ENCODE measurements around the gene CTSE. TPM values are rescaled to one million over a fixed set of nuclear protein-coding genes. Genes with fewer than 3 reads are reported as not detected.

Gene CTSE
- total and polyA plus RNA-seq, 2 of the 8 experiments (the other 6 are each of a cell fraction or from before 2014, with no cell fraction given): 0.03 TPM; not detected in 1

DNA sequence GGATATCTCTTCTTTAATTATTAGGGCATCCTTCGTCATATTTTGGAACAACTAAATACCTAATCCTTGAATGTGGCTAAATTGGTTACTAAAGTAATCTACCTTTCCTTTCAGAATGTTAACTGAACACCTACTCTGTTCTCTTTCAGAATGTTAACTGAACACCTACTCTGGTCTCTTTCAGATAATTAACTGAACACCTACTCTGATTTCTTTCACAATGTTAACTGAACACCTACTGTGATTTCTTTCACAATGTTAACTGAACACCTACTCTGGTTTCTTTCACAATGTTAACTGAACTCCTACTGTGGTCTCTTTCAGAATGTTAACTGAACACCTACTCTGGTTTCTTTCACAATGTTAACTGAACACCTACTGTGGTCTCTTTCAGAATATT, 42.4 kb downstream of the CTSE start:
- Histone ChIP-seq H4K8ac (ENCODE audit: extremely low read depth, insufficient read depth, low read length) (no peak overlapping the region), H2AFZ (ENCODE audit: low read length) (no peak overlapping the region), H2BK12ac (ENCODE audit: low read depth, low read length) (no peak overlapping the region), H3K23me2 (ENCODE audit: low read depth, low read length) (no peaks in the 10 kb centered on the region), H3K18ac (ENCODE audit: extremely low read depth, low read length) (no peak overlapping the region), H2BK20ac (ENCODE audit: low read length) (no peak overlapping the region), H3K4me2 (ENCODE audit: insufficient read depth in 1 of 2, low read depth in 2 of 2, low read length in 2 of 2) (no peak overlapping the region), H3K56ac (replicated peaks; ENCODE audit: insufficient read length, low read depth, low read length) (no peak overlapping the region), H3K4me1 (replicated peaks in 1 of 4; ENCODE audit: control insufficient read depth in 3 of 4, insufficient read depth in 4 of 4, low read length in 3 of 4) (no peaks in the 10 kb centered on the region; a peak in 1 of 7 replicates), H3K36me3 (ENCODE audit: control insufficient read depth in 2 of 4, insufficient read depth in 4 of 4, low read length in 3 of 4) (no peaks in the 10 kb centered on the region), H3K79me1 (ENCODE audit: low read depth, low read length) (no peaks in the 10 kb centered on the region), H3K27ac (ENCODE audit: low read depth, low read length) (no peak overlapping the region), H2BK15ac (ENCODE audit: low read length) (no peak overlapping the region), H3K4me3 (ENCODE audit: extremely low read depth in 1 of 4, insufficient read depth in 2 of 4, low read depth in 3 of 4, low read length in 4 of 4) (no peak overlapping the region), H3K4ac (replicated peaks; ENCODE audit: insufficient read length, low read depth, low read length) (no peak overlapping the region), H3K9ac (replicated peaks in 1 of 4; ENCODE audit: extremely low read depth in 1 of 4, low read depth in 3 of 4, low read length in 3 of 4) (no peak overlapping the region), H4K20me1 (replicated peaks in 1 of 2; ENCODE audit: control insufficient read depth in 1 of 2, insufficient read depth in 2 of 2, low read length in 2 of 2) (no peaks in the 10 kb centered on the region), H4K91ac (replicated peaks; ENCODE audit: insufficient read length, low read length) (no peak overlapping the region), H4K5ac (ENCODE audit: insufficient read length, low read depth, low read length) (no peak overlapping the region), H3K23ac (ENCODE audit: insufficient read length) (no peak overlapping the region), H3K27me3 (replicated peaks in 1 of 4; ENCODE audit: control insufficient read depth in 3 of 4, extremely low read depth in 1 of 4, insufficient read depth in 3 of 4, low read length in 3 of 4) (no peaks in the 10 kb centered on the region), H3K79me2 (ENCODE audit: control insufficient read depth in 1 of 2, insufficient read depth in 2 of 2, low read length in 2 of 2) (no peaks in the 10 kb centered on the region), H3K9me3 (ENCODE audit: insufficient read depth in 2 of 2, low read depth in 1 of 2, low read length in 1 of 2) (no peaks in the 10 kb centered on the region), H2BK120ac (replicated peaks; ENCODE audit: low read depth, low read length) (no peak overlapping the region), H2AK5ac (ENCODE audit: low read depth, low read length) (no peak overlapping the region), H2BK5ac (ENCODE audit: low read depth, low read length) (no peak overlapping the region), H3K14ac (ENCODE audit: insufficient read length) (no peak overlapping the region)
- TF ChIP-seq BACH1 (IDR thresholded peaks at IDR 0.05; ENCODE audit: low read length) (no peak), CBX5 (IDR thresholded peaks at IDR 0.05; ENCODE audit: low read depth, low read length) (no peak), SP2 (IDR thresholded peaks at IDR 0.05; ENCODE audit: low read length) (no peak), BCL11A (IDR thresholded peaks at IDR 0.05; ENCODE audit: low read depth in 2 of 2, low read length in 2 of 2) (no peak), ASH2L (IDR thresholded peaks at IDR 0.05; ENCODE audit: low read length) (no peak), CTBP2 (IDR thresholded peaks at IDR 0.05; ENCODE audit: borderline replicate concordance, insufficient read depth, insufficient read length, low read length) (no peak), SIRT6 (IDR thresholded peaks at IDR 0.05; ENCODE audit: low read length) (no peak), SRF (IDR thresholded peaks at IDR 0.05; ENCODE audit: low read depth, low read length) (no peak), TAF1 (IDR thresholded peaks at IDR 0.05; ENCODE audit: low read depth, low read length) (no peak), SIX5 (IDR thresholded peaks at IDR 0.05; ENCODE audit: low read depth, low read length) (no peak)
- POLR2A ChIA-PET (ENCODE audit: partially characterized antibody): no interaction called here
- CTCF ChIA-PET (ENCODE audit: partially characterized antibody): interaction anchor here (1.5 to 13.6 kb wide), 5 partner anchors 16 to 322 kb away, joined by 4 to 394 read pairs (median 206); no protein-coding TSS in a partner anchor
- 59% methylated on average over 1 of the region's 1 CpG; no CpG with 5 or more reads in 1 of the 2 experiments for WGBS, 2 experiments (ENCODE audit: extremely low coverage in 1 of 2, insufficient coverage in 1 of 2, insufficient read length in 1 of 2, insufficient replicate concordance in 2 of 2, low coverage in 1 of 2, low lambda C conversion rate in 2 of 2, missing lambda C conversion rate in 1 of 2)
- FAIRE-seq (no peak), DNase-seq (ENCODE audit: low read depth in 1 of 2, low spot score in 2 of 2) (no peak)

Measured in H1 (cell line).